Body of pancreas (tissue), 4 donors: ENCODE measurements around the gene POLA1. TPM values are rescaled to one million over a fixed set of nuclear protein-coding genes. Genes with fewer than 3 reads are reported as not detected.
A peak's percentile ranks its signal among the peaks of the same experiment; 100 is the strongest.
"Not testable (repeated sequence)": the region's sequence is repeated elsewhere in the genome, so short reads cannot be mapped to it uniquely, and the experiment has no call there.

ENCODE experiments used
- ATAC-seq: fragments of 150-250 bp; one replicate; pipeline ENCODE4 v1.9.1; 2016
- DNase-seq, 4 donors: peaks; one replicate each; pipeline ENCODE4 v3.0.0-alpha.2; 2019
- H3K27ac ChIP-seq, 4 donors: fragments of 200-600 bp; sonication (generic); 1 replicate in 3 of 4; 2 replicates in 1 of 4; pipeline versions ENCODE4 v1.5.1 to v1.6.1; 2016 to 2019; ENCODE audit warnings: mild to moderate bottlenecking in 1 of 4, mixed read lengths in 1 of 4, moderate library complexity in 1 of 4
- H3K27me3 ChIP-seq, 2 donors: fragments of 200-600 bp; sonication (generic); one replicate each; pipeline ENCODE4 v1.6.0; 2016; ENCODE audit warnings: mild to moderate bottlenecking in 1 of 2
- H3K36me3 ChIP-seq, 2 donors: fragments of 200-600 bp; sonication (generic); replicated peaks in 1 of 2; 2 replicates each; pipeline ENCODE4 v1.5.1; 2016; ENCODE audit warnings: low read depth in 2 of 2; ENCODE audit not compliant: insufficient read depth in 1 of 2
- H3K4me1 ChIP-seq: fragments of 200-600 bp; sonication (generic); one replicate; pipeline ENCODE4 v1.6.0; 2016
- H3K4me3 ChIP-seq, 2 donors: fragments of 200-600 bp; sonication (generic); 1 replicate in 1 of 2; 2 replicates in 1 of 2; pipeline ENCODE4 v1.5.1; 2016 to 2019
- H3K9me3 ChIP-seq, 3 donors: fragments of 200-600 bp; sonication (generic); 1 replicate in 2 of 3; 2 replicates in 1 of 3; pipeline ENCODE4 v1.5.1; 2016
- POLR2A ChIP-seq, 3 donors: fragments of 450-650 bp; IDR thresholded peaks; one replicate each; pipeline ENCODE4 v1.6.1; 2016; ENCODE audit warnings: antibody characterized with exemption in 3 of 3, mild to moderate bottlenecking in 2 of 3
- WGBS, 2 donors: methylation state at CpG; one replicate each; pipeline ENCODE4 v1.1.5; 2017; 5-methylcytosine and 5-hydroxymethylcytosine counted together
- intact Hi-C: fragments of 100-400 bp; cut with DNase I; formaldehyde crosslinking; loops from one replicate; pipeline ENCODE4 v1.15.1; 2023
- total RNA-seq, 2 donors: library from RNA; depleted of rRNA; stranded (reverse); fragments of >200 nt; gene quantifications; one replicate each; pipeline ENCODE4 v1.1.0, GENCODE V29; 2016
- TF ChIP-seq, protein P1 (sequence below), 7 experiments: fragments of 450-650 bp in 4 of 7; fragments of 200-600 bp in 3 of 7; sonication (generic) in 3 of 7; IDR thresholded peaks; one replicate each; pipeline ENCODE4 v1.5.1; 2016 to 2019; ENCODE audit warnings: antibody characterized with exemption in 7 of 7

The POLA1 gene
- total RNA-seq, 2 donors from 2014 or later = 5.7 to 9.9 TPM

DNA sequence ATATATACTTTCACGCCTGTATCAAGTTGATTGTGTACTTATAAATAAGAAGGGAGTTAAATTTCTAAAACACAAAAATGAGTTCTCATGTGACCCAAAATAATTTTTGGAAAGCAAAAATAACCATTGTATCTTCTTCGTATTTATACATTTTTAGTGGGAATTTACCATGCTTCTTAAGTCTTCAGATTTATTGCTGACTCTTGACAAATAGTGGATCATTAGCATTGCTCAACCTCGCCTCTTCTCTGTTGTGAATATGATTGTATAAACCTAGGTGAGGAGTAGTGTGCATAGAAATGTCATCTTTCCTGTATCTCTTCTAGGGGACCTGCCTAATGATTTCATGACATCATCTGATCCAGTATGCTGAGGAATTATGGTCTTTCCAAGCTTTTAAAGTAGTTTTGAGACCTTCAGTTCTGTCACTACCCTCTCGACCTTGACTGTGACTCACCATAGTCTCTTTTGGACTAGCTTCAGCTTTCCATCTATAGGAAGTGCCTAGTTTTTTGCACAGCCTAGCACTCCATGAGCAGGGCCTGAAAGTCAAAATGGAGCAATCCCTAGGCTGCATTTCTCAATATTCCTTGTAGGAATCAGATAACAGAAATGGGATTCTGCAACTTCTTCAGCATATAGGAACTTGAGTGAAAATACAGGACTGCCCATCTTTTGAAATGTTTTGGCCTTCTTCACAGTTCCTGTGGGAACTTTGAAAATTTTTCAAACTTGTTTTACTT lies 164.5 kb downstream of the POLA1 start:
- 89 to 91% methylated on average over 4 of the region's 4 CpGs for WGBS, 2 donors
- intact Hi-C loops = no loop called here
- no peak for ATAC-seq
- Histone ChIP-seq H3K4me1 (no peaks in the 10 kb centered on the region), H3K9me3 (no peaks in the 10 kb centered on the region), H3K27me3 (no peaks in the 10 kb centered on the region), H3K4me3 (no peak overlapping the region), H3K36me3 (no peaks in the 10 kb centered on the region), H3K27ac (no peak overlapping the region)
- TF ChIP-seq, protein P1, sequence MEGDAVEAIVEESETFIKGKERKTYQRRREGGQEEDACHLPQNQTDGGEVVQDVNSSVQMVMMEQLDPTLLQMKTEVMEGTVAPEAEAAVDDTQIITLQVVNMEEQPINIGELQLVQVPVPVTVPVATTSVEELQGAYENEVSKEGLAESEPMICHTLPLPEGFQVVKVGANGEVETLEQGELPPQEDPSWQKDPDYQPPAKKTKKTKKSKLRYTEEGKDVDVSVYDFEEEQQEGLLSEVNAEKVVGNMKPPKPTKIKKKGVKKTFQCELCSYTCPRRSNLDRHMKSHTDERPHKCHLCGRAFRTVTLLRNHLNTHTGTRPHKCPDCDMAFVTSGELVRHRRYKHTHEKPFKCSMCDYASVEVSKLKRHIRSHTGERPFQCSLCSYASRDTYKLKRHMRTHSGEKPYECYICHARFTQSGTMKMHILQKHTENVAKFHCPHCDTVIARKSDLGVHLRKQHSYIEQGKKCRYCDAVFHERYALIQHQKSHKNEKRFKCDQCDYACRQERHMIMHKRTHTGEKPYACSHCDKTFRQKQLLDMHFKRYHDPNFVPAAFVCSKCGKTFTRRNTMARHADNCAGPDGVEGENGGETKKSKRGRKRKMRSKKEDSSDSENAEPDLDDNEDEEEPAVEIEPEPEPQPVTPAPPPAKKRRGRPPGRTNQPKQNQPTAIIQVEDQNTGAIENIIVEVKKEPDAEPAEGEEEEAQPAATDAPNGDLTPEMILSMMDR (IDR thresholded peaks at IDR 0.05) = no peak
- TF ChIP-seq POLR2A (IDR thresholded peaks at IDR 0.05) = no peak
- DNase-seq = no peak

DNA sequence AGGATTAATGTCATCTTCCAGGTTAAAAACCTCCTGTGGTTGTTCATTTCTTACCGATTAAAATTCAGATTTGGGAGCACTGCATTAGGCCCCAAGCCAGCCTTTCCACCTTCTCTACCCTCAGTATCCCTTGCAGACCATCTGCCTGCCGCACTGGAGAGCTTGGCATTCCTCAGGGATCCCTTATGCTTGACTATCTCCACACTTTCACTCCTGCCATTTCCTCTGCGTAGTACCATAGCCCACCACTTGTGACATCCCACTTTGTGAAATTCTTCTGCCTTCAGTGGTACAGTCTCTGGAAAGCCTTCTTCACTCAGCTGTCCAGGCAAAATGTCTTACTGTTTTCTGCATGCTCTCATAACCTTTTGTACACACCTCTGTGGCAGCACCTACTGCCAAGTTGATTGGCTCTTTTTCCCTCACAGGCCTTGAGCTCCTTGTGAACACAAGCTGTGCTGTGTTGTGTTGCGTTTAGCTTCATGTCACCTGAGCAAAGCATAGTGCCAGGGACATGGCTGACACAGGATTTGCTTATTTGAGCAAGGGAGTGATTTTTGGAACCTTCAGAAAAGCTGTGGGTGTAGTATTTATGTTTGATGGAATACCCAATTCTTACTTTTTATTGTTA lies 165.6 kb downstream of the POLA1 start:
- Histone ChIP-seq H3K27ac (no peak overlapping the region), H3K4me3 (no peak overlapping the region), H3K4me1 (no peaks in the 10 kb centered on the region), H3K9me3 (no peaks in the 10 kb centered on the region), H3K36me3 (no peaks in the 10 kb centered on the region), H3K27me3 (no peaks in the 10 kb centered on the region)
- TF ChIP-seq, protein P1 (IDR thresholded peaks at IDR 0.05) = no peak
- TF ChIP-seq POLR2A (IDR thresholded peaks at IDR 0.05) = no peak
- intact Hi-C loops = no loop called here
- peak in 3 of 4 donors; percentile 1 to 14 (median 10) for DNase-seq
- WGBS, 2 donors = 85 to 95% methylated on average over 3 to 4 of the region's 4 CpGs
- no peak for ATAC-seq

DNA sequence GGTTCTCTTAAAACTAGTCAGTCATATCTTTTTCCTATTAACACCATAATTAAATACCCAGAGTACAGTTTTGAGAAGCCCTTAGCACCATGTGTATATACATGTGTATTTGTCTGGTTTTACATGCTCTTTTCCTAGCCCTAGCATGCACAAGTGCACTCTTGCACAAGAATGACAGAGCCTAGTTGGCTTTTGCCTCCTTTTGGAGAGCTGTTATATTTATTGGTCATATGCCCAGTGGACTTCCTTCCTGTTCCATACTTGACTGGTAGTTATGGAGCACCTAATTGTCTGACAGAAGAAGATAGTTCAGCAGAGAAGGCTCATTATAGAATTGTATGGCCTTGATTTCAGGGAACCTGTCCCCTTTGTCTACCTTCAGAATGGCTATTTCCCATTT lies 166.4 kb downstream of the POLA1 start:
- Histone ChIP-seq H3K36me3 (no peaks in the 10 kb centered on the region), H3K4me3 (no peak overlapping the region), H3K4me1 (no peaks in the 10 kb centered on the region), H3K9me3 (no peaks in the 10 kb centered on the region), H3K27me3 (no peaks in the 10 kb centered on the region), H3K27ac (no peak overlapping the region)
- ATAC-seq = no peak
- intact Hi-C loops = no loop called here
- TF ChIP-seq, protein P1 (IDR thresholded peaks at IDR 0.05) = no peak
- TF ChIP-seq POLR2A (IDR thresholded peaks at IDR 0.05) = no peak
- no peak for DNase-seq

DNA sequence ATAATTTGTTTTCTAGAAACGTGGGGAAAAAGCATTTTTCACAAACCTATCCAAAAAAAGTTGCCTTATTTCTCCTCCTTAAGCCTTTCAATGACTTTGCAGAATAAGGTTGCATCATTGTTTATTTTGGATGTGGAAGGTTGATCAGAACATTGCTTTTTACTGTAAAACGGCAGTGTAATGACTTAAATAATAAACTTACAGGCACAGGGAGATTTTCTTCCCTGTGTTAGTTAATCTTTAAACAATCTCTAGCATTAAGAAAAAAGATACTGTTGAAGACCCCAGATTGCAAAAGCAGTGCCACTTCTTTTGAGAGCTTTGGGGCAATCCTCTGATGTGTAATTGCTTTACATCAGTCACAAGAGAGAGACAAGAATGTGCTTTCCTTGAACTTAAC lies 168.6 kb downstream of the POLA1 start:
- ATAC-seq (no peak), DNase-seq (no peak)
- TF ChIP-seq POLR2A (IDR thresholded peaks at IDR 0.05) = no peak
- TF ChIP-seq, protein P1 (IDR thresholded peaks at IDR 0.05) = no peak
- no peak overlapping the region for H3K27ac ChIP-seq
- H3K4me3 ChIP-seq = no peak overlapping the region
- WGBS, 2 donors = 14 to 23% methylated on average over 2 of the region's 2 CpGs
- H3K4me1 ChIP-seq = no peaks in the 10 kb centered on the region
- intact Hi-C loops = no loop called here
- H3K27me3 ChIP-seq = no peaks in the 10 kb centered on the region
- no peaks in the 10 kb centered on the region for H3K36me3 ChIP-seq
- no peaks in the 10 kb centered on the region for H3K9me3 ChIP-seq

DNA sequence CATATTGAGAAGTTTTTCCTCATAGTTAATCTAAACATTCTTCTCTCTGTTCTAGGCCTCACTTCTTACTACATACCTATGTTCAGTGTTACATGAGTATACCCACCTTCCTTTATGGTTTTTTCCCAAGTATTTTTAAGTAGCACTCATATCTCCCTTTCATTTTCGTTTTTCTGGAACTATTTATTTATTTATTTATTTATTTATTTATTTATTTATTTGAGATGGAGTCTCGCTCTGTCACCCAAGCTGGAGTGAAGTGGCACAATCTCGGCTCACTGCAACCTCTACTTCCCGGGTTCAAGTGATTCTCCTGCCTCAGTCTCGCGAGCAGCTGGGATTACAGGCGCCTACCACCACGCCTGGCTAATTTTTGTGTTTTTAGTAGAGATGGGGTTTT lies 170.1 kb downstream of the POLA1 start:
- H3K27me3 ChIP-seq, H3K4me1 ChIP-seq, DNase-seq, ATAC-seq, H3K27ac ChIP-seq, H3K9me3 ChIP-seq, H3K36me3 ChIP-seq, H3K4me3 ChIP-seq, intact Hi-C loops: not testable (repeated sequence)
- 90 to 98% methylated on average over 5 to 8 of the region's 8 CpGs for WGBS, 2 donors
